T-helper 17 cell (primary cell): Measurements from ENCODE around the gene C7. TPM values are rescaled to one million over a fixed set of nuclear protein-coding genes. Genes with fewer than 3 reads are reported as not detected.

Experiments used
- ATAC-seq: fragments of 150-1000 bp; cut with Tn5 transposase; 2 replicates; pipeline ENCODE4 v1.10.0; 2021; ENCODE audit warnings: mild to moderate bottlenecking, moderate library complexity
- DNase-seq, 3 donors: peaks; one replicate each; pipeline versions ENCODE4 v3.0.0 to v3.0.0-alpha.2; 2020 to 2021
- H3K9me3 ChIP-seq: one replicate; pipeline ENCODE4 v1.7.0; 2013; ENCODE audit warnings: low read length, mild to moderate bottlenecking; ENCODE audit not compliant: control insufficient read depth, poor library complexity, severe bottlenecking
- H3K27ac Mint-ChIP-seq: one replicate; pipeline ENCODE4 v1.8.0; 2022; ENCODE audit warnings: mild to moderate bottlenecking, moderate library complexity, mixed read lengths
- H3K27me3 Mint-ChIP-seq: one replicate; pipeline ENCODE4 v1.8.0; 2022; ENCODE audit warnings: mixed read lengths
- H3K36me3 Mint-ChIP-seq: one replicate; pipeline ENCODE4 v1.8.0; 2022; ENCODE audit warnings: low read depth, mixed read lengths
- H3K4me1 Mint-ChIP-seq: one replicate; pipeline ENCODE4 v1.8.0; 2022; ENCODE audit warnings: mild to moderate bottlenecking, mixed read lengths
- H3K4me3 Mint-ChIP-seq: one replicate; pipeline ENCODE4 v1.8.0; 2022; ENCODE audit warnings: mild to moderate bottlenecking, moderate library complexity, mixed read lengths
- total RNA-seq, 4 donors: library from RNA in 2 of 4; stranded (reverse) in 2 of 4; gene quantifications; one replicate each; pipeline ENCODE4 v1.2.3 and lab custom pipeline; 2022 to 2026

Gene C7
- total RNA-seq, 2 donors from 2014 or later = not detected

DNA sequence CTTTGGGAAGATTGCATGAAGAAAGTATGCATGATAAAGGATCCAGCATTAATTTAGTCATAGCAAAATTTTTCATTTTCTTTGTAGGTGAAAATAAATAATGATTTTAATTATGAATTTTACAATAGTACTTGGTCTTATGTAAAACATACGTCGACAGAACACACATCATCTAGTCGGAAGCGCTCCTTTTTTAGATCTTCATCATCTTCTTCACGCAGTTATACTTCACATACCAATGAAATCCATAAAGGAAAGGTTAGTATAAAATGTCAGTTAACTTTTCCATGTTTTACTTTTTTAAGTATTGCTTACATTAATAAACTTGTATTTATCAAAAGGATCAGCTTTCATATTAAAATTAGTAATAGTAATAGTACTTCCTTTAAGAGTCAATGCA lies 35.8 kb downstream of the C7 start:
- no peak overlapping the region for H3K4me3 Mint-ChIP-seq
- H3K4me1 Mint-ChIP-seq = no peaks in the 10 kb centered on the region
- H3K27ac Mint-ChIP-seq = no peak overlapping the region
- peaks cover 5% of the 10 kb centered on the region for H3K27me3 Mint-ChIP-seq
- DNase-seq = no peak
- no peak for ATAC-seq
- H3K36me3 Mint-ChIP-seq = no peaks in the 10 kb centered on the region
- H3K9me3 ChIP-seq = no peaks in the 10 kb centered on the region

DNA sequence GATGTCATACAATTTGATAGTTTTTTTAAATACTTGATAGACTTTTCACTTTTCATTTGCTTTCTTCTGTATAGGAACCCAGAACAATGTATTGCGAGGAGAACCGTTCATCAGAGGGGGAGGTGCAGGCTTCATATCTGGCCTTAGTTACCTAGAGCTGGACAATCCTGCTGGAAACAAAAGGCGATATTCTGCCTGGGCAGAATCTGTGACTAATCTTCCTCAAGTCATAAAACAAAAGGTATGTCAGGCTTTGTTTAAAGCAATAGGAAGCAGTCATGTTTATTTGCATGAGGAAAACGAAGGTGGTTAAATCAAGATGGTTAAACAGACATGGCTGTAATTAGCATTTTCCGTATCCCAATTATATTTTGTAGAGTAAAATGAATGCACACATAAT lies 46.0 kb downstream of the C7 start:
- peaks cover 8% of the 10 kb centered on the region for H3K27me3 Mint-ChIP-seq
- H3K4me3 Mint-ChIP-seq = no peak overlapping the region
- H3K36me3 Mint-ChIP-seq = no peaks in the 10 kb centered on the region
- no peaks in the 10 kb centered on the region for H3K4me1 Mint-ChIP-seq
- H3K27ac Mint-ChIP-seq = no peak overlapping the region
- DNase-seq = no peak
- ATAC-seq = no peak
- H3K9me3 ChIP-seq = no peaks in the 10 kb centered on the region

DNA sequence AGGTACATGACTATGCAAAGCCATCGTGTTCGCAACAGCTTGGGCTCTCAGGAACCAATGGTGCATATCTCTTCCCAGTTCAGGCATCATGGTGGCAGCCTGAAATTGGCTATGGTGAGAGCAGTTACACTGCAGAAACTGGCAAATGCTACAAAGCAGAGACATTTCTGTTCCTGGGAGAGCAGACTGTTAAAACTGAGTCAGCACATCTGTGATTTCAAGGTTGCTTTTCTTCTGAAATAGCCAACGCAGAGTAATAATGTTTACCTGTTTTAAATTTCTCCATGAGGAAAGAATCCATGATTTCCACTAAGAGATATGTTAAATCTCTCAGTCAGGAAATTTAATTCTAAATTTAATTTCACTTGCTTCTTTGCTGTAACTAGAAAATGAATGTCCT lies 47.8 kb downstream of the C7 start:
- Mint-ChIP-seq H3K4me3 (no peak overlapping the region), H3K36me3 (no peaks in the 10 kb centered on the region), H3K27ac (no peak overlapping the region), H3K27me3 (peaks cover 8% of the 10 kb centered on the region), H3K4me1 (no peaks in the 10 kb centered on the region)
- DNase-seq (no peak), ATAC-seq (no peak)
- no peaks in the 10 kb centered on the region for H3K9me3 ChIP-seq

DNA sequence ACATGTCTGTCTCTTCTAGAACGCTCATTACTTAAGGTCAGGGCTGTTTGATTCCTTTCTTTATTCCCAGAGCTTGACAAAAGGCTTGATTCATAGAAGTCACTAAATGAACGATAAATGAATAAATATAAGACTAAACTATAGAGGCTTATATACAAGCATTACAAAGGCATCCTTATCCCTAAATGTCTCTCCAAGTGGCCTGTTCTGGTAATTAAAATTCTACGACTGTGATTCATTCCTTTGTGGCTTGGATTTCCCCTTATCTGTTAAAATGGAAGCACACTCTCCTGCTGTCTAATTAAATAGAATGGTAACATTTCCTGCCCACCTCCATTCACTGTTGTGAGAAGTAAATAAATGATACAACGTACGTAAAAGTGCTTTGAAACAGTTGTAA lies 49.5 kb downstream of the C7 start:
- Mint-ChIP-seq H3K27ac (no peak overlapping the region), H3K36me3 (no peaks in the 10 kb centered on the region), H3K4me1 (no peaks in the 10 kb centered on the region), H3K27me3 (peaks cover 8% of the 10 kb centered on the region), H3K4me3 (no peak overlapping the region)
- ATAC-seq (no peak), DNase-seq (no peak)
- H3K9me3 ChIP-seq = no peaks in the 10 kb centered on the region

DNA sequence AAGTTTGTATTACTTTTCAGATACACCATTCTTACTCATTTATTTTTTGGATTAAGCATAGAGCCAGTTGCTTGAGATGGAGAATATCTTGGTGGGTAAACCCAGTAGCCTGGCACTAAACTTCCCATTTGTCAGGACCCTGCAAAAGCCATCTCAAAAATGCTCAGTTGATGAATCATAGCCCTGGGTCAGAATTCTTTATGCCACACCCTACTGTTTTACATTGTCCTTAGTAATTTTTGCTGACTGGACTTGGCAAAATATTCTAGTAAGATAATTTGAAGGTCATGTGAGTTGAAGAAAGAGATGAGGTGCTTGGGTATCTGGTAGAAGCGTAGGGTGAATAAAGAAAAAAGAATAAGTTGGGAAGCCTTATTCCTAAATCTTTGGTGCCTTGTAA lies 50.7 kb downstream of the C7 start:
- peaks cover 8% of the 10 kb centered on the region for H3K27me3 Mint-ChIP-seq
- no peak overlapping the region for H3K27ac Mint-ChIP-seq
- no peak for DNase-seq
- H3K4me1 Mint-ChIP-seq = no peaks in the 10 kb centered on the region
- H3K9me3 ChIP-seq = no peaks in the 10 kb centered on the region
- H3K36me3 Mint-ChIP-seq = no peaks in the 10 kb centered on the region
- no peak for ATAC-seq
- no peak overlapping the region for H3K4me3 Mint-ChIP-seq

DNA sequence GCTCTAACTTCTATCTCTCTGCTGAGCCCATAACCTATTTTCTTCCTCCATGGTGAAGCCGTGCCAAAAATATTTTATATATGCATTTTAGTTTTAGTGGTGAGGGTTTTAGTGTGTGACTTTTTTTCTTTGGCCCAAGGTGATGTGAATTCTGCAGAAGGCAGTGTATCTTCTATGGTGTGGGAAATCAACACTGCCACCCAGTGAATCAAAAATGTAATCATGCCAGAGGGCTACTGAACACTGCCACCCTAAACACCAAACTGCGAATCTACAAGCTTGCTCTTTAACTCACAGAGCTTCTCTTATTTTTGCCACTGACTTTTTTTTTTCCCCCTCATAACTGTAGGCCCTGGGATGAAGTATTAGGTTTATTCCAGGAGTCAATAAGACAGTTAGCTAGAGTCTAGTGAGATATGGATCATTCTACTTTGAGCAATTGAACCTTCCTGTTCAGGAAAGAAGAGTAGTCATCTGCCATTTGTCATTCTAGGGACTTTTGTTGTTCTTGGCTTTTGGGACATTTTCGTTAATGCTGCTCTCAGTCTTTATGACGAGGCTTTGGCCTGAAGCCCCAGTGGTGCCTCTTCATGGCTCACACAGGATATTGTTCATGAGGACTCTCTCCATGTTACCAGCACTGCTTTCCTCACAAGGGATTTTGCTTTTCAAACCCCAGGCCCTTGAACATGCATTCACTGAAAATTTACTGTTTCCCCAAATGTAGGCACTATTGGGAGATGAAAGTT lies 53.1 kb downstream of the C7 start:
- Mint-ChIP-seq H3K27me3 (peaks cover 8% of the 10 kb centered on the region), H3K27ac (no peak overlapping the region), H3K4me1 (no peaks in the 10 kb centered on the region), H3K4me3 (no peak overlapping the region), H3K36me3 (no peaks in the 10 kb centered on the region)
- DNase-seq (no peak), ATAC-seq (no peak)
- no peaks in the 10 kb centered on the region for H3K9me3 ChIP-seq

DNA sequence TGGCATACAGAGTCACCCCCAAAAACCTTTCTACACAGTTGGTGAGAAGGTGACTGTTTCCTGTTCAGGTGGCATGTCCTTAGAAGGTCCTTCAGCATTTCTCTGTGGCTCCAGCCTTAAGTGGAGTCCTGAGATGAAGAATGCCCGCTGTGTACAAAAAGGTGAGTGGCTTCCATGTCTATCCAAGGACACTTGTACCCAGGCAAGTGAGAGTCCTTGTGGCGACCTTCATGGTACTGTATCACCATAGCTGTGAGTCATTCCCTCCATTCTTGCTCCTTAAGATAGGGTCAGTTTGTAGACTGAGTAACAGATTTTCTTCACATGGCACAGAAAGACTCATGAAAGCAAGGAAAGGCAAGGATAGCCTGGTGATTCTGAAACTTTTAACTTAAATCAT lies 63.1 kb downstream of the C7 start:
- no peak overlapping the region for H3K27ac Mint-ChIP-seq
- H3K4me1 Mint-ChIP-seq = no peaks in the 10 kb centered on the region
- no peak for DNase-seq
- H3K27me3 Mint-ChIP-seq = peaks cover 22% of the 10 kb centered on the region
- ATAC-seq = no peak
- no peaks in the 10 kb centered on the region for H3K9me3 ChIP-seq
- H3K4me3 Mint-ChIP-seq = no peak overlapping the region
- H3K36me3 Mint-ChIP-seq = no peaks in the 10 kb centered on the region

DNA sequence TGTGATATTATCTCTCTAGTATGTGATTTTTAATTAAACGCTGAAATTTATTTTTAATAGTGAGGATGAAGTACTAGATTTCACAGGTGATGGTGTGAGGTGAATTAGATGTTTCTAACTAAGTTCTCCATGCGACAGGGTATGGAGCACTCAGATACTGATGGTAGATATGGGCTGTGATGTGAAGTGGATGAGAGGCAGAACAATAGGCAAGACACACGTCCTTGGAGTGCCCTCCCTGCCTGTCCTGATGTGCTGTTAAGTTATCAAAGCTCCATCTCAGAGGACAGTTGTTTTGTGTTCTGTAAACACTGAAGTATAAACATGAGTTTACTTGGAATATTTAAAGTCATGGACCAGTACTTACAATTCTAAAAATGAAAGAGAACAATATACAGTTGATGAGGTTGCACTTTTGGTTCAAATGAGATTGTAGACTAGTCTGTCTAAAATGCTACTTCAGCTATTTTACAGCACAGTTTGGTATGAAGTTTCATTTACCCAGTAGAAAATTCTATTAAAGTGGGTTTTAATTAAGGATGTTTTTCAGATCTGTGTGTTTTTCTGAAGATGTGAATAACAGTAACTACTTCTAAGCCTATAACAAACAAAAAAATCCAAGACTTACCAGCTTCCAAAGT lies 64.2 kb downstream of the C7 start:
- Mint-ChIP-seq H3K4me1 (no peaks in the 10 kb centered on the region), H3K4me3 (no peak overlapping the region), H3K27me3 (peaks cover 22% of the 10 kb centered on the region), H3K36me3 (no peaks in the 10 kb centered on the region), H3K27ac (no peak overlapping the region)
- no peak for DNase-seq
- ATAC-seq = no peak
- H3K9me3 ChIP-seq = no peaks in the 10 kb centered on the region

DNA sequence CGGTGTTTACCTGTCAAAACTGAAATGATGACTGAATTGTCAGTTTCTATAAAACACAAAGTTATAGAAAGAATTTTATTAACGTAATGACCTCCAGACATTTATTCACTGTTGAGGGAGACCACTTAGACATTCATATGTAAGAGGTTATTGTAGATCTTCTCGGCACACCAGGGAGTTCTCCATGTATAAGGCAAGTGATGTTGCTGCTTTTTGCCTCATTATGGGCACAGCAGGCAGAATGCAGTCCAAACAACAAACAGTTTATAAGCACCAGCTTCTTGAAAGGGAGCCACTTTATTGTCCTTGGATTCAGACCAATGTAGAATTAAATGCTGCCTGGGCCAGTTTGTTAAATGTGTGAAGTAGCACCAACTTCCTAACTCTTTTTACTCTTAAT lies 66.7 kb downstream of the C7 start:
- ATAC-seq = no peak
- DNase-seq = no peak
- H3K9me3 ChIP-seq = no peaks in the 10 kb centered on the region
- H3K4me3 Mint-ChIP-seq = no peak overlapping the region
- H3K36me3 Mint-ChIP-seq = no peaks in the 10 kb centered on the region
- no peaks in the 10 kb centered on the region for H3K4me1 Mint-ChIP-seq
- peaks cover 35% of the 10 kb centered on the region for H3K27me3 Mint-ChIP-seq
- H3K27ac Mint-ChIP-seq = no peak overlapping the region

DNA sequence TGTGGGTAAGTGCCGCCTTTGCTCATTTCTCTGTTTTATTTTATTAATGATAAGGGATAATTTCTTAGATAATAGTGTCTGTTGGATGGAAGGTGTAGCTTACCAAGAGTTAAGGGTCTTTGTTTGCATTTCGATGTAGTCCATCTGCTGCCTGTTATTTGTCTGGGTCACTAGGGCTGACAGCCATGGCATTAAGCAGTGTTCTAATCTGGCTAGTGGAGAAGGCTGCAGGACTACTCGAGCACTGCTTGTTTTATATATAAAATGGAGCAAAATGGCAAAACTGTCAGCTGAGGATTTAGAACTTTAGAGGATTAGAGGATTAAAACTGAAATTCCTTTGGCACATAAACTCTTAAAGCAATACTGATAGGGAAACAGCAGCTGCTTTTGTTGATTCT lies 67.5 kb downstream of the C7 start:
- H3K4me1 Mint-ChIP-seq = no peaks in the 10 kb centered on the region
- H3K4me3 Mint-ChIP-seq = no peak overlapping the region
- no peaks in the 10 kb centered on the region for H3K36me3 Mint-ChIP-seq

DNA sequence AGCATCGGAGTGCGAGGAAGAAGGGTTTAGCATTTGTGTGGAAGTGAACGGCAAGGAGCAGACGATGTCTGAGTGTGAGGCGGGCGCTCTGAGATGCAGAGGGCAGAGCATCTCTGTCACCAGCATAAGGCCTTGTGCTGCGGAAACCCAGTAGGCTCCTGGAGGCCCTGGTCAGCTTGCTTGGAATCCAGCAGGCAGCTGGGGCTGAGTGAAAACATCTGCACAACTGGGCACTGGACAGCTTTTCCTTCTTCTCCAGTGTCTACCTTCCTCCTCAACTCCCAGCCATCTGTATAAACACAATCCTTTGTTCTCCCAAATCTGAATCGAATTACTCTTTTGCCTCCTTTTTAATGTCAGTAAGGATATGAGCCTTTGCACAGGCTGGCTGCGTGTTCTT lies 72.1 kb downstream of the C7 start:
- DNase-seq = no peak
- no peaks in the 10 kb centered on the region for H3K36me3 Mint-ChIP-seq
- H3K9me3 ChIP-seq = no peaks in the 10 kb centered on the region
- no peak overlapping the region for H3K27ac Mint-ChIP-seq
- no peaks in the 10 kb centered on the region for H3K4me1 Mint-ChIP-seq
- ATAC-seq = no peak
- H3K27me3 Mint-ChIP-seq = peaks cover 39% of the 10 kb centered on the region
- H3K4me3 Mint-ChIP-seq = no peak overlapping the region

More for the DNA sequence above, 67.5 kb downstream of the C7 start:
- Mint-ChIP-seq H3K27ac (no peak overlapping the region), H3K27me3 (peaks cover 36% of the 10 kb centered on the region)
- H3K9me3 ChIP-seq = no peaks in the 10 kb centered on the region
- ATAC-seq (no peak), DNase-seq (no peak)

DNA sequence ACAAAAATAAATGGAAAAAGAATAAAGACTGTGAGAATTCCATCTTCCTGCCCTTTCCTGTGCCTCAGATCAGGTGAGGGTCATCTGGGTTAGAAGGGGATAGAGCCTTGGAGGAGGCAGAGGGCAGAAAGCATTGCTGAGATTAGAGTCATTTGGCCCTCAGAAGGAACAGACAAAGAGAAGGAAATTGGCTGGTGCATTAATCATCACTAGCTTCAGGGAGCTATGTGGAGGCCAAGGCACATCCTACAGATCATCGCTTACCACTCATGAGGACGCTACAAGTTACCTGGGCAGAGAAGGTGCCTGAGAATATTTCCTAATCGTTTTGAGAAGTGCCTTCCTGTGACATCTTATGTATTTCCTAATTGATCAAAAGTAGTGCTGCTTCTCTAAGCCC lies 74.5 kb downstream of the C7 start:
- Mint-ChIP-seq H3K4me1 (no peaks in the 10 kb centered on the region), H3K36me3 (no peaks in the 10 kb centered on the region)
- ATAC-seq = no peak

DNA sequence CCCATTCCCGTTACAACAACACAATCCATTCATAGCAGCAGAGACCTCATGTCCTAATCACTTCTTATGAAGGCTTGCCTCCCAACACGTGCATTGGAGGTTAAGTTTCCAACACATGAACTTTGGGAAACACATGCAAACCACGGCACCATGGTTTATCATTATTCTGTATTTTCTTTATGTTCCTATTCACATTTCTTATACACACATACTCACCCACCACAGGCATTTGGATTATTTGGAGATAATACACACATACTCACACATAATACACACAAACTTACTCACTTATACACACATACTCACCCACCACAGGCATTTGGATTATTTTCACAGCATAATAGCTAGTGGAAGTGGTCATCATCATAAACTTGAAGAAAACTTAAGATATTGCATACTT lies 75.6 kb downstream of the C7 start:
- no peaks in the 10 kb centered on the region for H3K9me3 ChIP-seq
- DNase-seq (no peak), ATAC-seq (no peak)
- Mint-ChIP-seq H3K27ac (no peak overlapping the region), H3K36me3 (no peaks in the 10 kb centered on the region), H3K4me3 (no peak overlapping the region), H3K27me3 (peaks cover 32% of the 10 kb centered on the region), H3K4me1 (no peaks in the 10 kb centered on the region)

More for the DNA sequence above, 74.5 kb downstream of the C7 start:
- H3K9me3 ChIP-seq = no peaks in the 10 kb centered on the region
- no peak for DNase-seq
- no peak overlapping the region for H3K4me3 Mint-ChIP-seq
- no peak overlapping the region for H3K27ac Mint-ChIP-seq
- peaks cover 37% of the 10 kb centered on the region for H3K27me3 Mint-ChIP-seq

DNA sequence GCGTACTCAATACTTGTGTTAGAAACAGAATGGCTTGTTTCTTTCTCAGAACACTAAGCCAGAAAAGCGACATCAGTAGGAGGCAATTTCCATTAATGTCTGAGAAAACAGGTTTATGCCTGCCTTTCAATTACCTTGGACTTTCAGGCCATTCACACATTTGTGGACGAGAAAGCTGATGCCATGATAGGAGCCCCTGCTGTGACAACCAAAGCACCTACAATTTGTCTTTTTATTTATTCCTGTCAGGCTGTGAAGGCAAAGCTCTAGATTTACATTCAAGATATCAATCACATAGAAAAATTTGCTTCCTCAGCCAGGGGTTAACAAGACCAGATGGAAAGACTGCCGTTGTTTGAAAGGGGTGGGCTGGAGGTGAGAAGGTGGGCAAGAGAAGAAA lies 76.2 kb downstream of the C7 start:
- peaks cover 36% of the 10 kb centered on the region for H3K27me3 Mint-ChIP-seq
- H3K27ac Mint-ChIP-seq = no peak overlapping the region
- H3K4me1 Mint-ChIP-seq = no peaks in the 10 kb centered on the region
- no peaks in the 10 kb centered on the region for H3K9me3 ChIP-seq
- no peak overlapping the region for H3K4me3 Mint-ChIP-seq
- H3K36me3 Mint-ChIP-seq = no peaks in the 10 kb centered on the region
- no peak for ATAC-seq
- no peak for DNase-seq
